HG03159 (cell line): ENCODE data around the gene EPHA7.

ENCODE experiments used
- ATAC-seq: cut with Tn5 transposase; IDR thresholded peaks from one replicate; pipeline ENCODE4 v1.9.1; 2021; ENCODE audit warnings: mild to moderate bottlenecking, moderate library complexity; ENCODE audit not compliant: unreplicated experiment

Gene EPHA7

DNA sequence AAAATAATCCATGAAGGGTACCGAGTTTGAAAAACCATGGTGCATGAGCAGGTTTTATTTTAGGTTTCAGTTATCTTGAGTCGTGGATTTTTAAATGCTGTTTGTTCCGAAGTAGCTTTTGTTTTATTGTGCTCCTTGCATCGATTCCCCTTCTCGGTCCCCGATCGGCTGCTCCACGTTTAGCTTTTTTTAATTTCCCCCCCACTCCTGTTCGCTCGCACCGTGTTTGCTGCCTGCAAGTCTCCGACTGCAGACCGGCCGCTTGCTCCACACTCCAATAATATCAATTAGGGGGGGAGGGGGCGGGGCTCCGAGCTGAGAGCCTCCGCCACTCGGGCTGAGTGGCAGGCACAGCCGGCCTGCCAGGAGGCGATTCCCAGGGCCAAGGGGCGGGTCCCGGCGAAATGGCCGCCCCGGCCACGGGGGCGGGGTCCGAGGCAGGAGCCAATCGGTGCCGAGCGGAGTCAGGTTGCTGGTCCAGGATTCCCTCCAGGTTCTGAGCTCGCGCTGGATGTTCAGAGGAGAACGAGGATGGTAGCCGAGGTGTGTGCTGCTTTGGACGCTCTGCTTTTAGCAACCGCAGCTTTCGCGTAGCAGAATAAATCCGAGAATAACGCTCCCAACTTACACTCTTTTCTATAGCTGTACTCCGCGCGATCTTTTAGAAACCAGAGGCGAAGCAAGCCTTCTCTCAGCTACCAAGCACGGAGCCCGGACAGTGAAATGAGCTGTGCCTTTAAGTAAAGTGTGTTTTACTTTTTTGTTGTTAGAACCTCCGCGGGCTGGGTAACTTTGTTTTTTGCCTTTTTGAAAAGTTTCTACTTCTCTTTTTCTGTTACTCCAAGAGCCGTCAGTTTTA, at the start of gene EPHA7:
TSS of gene EPHA7 (minus strand) at position 256 of the 859 bp plus-strand sequence. CDS start at position 38, 218 bp downstream.
- peak; percentile 84 for ATAC-seq

DNA sequence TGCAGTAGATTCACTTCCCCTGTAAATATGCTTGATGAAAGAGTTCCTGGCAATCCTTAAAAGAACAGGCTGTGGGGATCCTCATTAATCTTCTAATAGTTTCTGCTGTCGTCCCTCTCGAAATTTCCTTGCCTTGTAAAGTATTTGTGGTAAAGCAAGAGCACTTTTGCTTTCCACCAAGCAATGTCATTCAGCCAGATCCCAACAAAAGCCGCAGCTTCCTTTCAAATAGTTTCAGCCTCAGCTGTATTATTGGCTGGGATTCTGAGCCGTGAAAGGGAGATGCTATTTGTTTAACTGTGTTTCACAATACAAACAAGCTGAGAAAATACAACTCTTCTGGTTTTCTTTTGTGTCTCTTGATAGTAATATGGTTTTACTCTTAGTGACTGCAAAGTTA, 48.9 kb upstream of the EPHA7 start:
- ATAC-seq: no peak

DNA sequence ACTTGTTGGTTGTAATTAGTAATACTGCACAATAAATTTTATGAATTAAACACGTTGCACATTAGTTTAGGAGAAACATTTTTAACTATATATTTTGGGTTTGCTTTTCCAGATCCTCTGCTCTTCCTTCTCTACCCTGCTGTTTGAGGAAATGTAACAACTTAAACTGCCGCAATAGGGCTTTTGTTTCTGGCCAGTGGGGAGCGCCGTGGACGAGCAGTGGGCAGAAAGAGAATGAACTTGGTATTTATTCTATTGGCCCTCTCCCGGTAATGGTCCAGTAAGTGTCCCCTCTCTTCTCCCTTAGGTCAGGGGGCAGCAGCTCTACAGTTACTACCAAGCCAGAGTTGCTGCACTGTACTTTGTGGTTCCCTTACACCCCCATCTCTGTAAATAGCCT, 35.2 kb upstream of the EPHA7 start:
- no peak for ATAC-seq

DNA sequence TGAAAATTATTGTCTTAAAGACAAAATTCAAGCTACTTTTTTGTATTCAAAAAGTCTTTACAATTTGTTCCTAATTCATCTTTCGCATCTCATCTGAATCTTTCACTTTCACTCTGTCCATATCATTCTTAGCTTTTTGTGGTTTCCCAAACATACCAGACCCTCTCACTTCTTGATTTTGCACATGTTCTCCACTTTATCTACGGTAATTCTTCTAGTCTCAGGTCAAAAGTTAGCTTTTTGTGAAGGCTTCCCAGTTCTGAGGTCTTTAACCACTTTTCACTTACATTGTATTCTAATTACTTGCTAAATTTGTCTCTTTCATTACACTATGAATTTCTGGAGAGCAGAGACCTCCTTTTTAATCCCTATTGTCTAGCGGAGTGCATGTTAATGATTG, 34.6 kb upstream of the EPHA7 start:
- ATAC-seq: peak; percentile 97

DNA sequence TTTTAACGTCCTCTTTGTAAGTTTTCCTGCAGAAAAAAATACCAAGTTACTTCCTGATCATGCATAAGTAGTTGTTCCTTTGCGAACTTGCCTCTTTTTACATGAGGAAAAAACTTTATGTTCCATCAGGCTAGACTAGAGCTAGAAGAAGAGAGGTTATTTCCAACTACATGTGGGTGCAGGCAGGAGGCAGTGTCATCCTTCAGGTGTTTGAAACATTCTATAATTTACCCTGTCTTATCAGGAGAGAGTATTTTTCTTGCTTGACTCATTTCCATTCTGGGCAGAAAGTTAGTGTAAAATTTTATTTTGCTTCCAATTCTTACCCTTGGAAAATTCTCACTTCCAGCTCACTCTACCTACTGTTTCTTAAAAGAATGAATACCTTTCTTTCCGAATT, 28.5 kb upstream of the EPHA7 start:
- ATAC-seq: no peak

GRCh38 chr6:93437491-93437890, 18.1 kb upstream of the EPHA7 start:
- ATAC-seq: no peak

- no peak for ATAC-seq
These were observed 14.2 kb upstream of the EPHA7 start for GRCh38 chr6:93433592-93433991.

- ATAC-seq: no peak
These were observed 5.1 kb upstream of the EPHA7 start for GRCh38 chr6:93424303-93425064.

DNA sequence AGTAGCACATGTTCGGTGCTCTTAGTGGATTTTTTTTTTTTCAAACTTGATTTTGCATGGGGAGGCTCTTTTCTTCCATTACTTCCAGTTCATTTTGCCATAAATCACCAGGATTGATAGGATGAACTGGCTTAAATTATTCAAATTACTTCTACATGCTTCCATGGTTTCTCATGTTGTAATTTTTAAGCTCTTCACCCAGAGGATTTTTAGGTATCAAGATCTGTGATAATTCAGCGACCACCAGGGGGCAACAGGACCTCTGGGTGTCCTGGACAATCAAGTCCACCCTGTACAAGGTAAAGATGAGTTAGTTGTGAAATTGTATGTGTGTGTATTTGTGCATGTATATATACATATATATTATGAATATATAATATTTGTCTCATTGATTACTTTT, 4.2 kb upstream of the EPHA7 start:
- ATAC-seq: peak; percentile 40

DNA sequence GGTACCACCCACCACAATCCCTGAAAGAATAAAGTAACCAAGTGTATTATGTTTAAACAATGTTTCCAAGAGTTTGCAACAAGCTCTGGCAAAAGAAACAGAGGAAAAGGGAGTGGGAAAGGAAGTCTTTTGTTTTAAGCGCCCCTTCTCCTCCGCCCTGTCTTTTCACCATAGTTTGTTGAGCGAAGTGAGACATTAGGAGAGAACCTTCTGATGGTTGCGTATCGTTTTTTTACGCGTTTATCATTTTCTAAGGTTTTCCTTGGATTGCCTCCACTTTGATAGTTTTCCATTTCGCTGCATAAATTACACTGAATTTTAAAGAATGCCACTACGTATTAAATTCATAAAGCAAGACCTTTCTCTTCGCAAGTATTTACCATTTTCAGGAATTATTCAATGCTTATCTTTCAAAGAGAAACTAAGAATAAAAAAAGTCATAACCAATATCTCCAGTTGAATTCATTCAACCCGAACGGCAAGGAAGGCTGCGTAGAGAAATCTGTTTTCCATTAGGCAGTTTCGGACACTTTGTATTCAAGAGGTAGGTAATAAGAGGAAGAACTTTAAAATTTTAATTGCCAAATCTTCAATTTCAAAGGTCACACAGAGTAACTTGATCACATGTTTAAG, 920 bp upstream of the EPHA7 start:
- no peak for ATAC-seq

- peak; percentile 21 for ATAC-seq
These were observed 703 bp downstream of the EPHA7 start for GRCh38 chr6:93418408-93419303.

DNA sequence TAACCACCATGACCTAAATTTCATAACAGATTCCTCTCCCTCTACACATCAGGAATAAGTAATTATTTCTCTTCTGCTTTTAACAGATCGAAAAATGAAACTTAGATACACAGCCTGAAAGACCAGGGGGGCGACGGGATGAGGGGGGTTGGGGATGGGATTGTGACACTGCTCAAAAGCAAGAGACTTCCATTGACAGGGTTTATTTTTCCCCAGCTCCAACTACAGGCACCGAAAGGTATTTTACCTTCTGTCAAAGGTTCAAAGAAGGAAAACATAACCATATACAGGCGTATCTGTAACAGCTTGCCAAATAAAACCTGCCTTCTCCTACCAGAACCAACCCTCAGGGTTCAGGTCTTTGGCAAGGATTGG, 1.3 kb downstream of the EPHA7 start:
- ATAC-seq: no peak

DNA sequence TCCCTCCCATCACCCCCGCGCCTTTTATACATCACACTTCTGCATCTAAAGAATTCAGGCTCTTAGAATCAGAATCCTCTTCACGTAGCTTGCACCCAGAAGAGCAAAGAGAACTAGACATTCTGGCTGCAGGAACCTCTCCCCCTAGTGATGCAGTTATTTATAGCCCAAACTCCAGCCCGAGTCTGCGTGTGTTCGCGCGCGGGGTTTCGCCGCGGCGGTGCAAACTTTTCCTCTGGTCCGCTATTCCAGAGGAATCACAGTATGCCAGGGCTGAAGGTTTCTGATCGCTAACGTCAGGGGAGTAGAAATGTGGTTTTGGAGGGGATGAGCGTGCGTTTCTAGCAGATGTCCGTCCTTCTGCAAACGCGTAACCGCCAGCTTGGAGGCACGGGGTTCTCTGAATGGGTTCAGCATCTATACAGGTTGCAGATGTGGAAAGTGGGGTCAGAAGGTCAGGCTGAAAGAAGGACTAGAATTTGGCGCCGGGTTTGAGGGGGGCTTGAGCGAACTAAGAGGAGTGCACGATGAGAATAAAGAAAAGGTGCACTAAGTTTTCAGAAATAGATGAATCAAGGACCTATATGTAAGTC, 1.8 kb downstream of the EPHA7 start:
- no peak for ATAC-seq

GRCh38 chr6:93416571-93417420, 2.6 kb downstream of the EPHA7 start:
- ATAC-seq: no peak

DNA sequence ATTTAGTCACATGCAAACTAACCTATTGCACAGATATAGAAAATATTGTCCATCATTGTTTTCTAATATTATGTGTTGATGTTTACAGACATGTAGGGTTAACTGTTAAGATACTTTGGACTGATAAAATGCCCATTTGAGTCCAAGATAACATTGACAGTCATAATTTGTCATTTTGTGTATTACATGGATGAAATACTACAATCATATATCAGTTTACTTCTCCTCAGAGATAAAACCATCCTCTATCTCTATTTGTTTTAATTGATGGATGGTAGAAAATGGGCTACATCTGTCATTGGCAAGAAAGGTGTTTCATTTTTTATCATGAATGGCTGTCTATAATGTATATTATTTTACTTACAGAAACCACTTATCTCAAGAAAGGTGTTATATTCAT, 6.2 kb downstream of the EPHA7 start:
- ATAC-seq: no peak

GRCh38 chr6:93412452-93412851, 6.9 kb downstream of the EPHA7 start:
- no peak for ATAC-seq

GRCh38 chr6:93407186-93407585, 12.2 kb downstream of the EPHA7 start:
- ATAC-seq: no peak

DNA sequence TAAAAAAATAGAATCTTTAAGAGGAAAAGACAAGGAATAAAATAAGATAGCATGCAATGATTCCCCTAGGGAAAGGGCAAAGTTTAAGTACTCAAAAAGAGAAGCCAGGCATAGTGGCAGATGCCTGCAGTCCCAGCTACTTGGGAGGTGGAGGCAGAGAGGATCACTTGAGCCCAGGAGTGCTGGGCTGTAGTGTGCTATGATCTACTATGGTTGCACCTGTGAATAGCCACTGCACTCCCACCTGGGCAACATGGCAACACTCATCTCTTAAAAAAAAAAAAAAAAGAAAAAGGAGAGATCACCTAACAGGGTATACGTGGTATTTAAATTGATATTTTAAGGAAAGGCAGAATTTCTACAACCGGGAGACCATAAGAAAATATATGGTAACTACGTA, 16.0 kb downstream of the EPHA7 start:
- no peak for ATAC-seq

DNA sequence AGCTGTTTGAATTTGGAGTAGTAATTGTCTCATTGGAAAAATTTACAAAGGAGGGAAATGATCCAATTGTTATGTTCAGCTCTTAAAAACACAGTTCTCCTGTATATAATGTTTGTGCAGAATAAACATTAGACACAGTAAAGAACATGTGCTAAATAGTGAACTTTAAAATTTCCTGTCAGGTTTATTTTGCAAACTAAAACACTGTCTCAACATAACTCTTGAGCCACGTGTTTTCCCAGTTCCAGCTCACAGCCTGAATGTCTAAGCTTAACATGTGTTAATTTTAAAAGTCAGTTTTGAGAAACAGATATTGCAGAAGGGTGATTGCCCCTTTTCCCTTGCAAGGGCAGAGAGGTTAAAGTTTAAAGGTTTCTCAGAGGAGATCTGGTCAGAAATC, 20.6 kb downstream of the EPHA7 start:
- ATAC-seq: no peak
